Stimulated activated CD8-positive, alpha-beta memory T cell treated with anti-CD3 and anti-CD28 coated beads, Interleukin-2, amount 100 ng/mL, for 1 hour (primary cell): ENCODE measurements around the gene IFITM5.
"Not testable (repeated sequence)": the region's sequence is repeated elsewhere in the genome, so short reads cannot be mapped to it uniquely, and the experiment has no call there.

Experiments used
- DNase-seq, 2 donors: peaks; one replicate each; pipeline ENCODE4 v3.0.0-alpha.2; 2020; ENCODE audit warnings: low read depth in 2 of 2

IFITM5 gene

DNA sequence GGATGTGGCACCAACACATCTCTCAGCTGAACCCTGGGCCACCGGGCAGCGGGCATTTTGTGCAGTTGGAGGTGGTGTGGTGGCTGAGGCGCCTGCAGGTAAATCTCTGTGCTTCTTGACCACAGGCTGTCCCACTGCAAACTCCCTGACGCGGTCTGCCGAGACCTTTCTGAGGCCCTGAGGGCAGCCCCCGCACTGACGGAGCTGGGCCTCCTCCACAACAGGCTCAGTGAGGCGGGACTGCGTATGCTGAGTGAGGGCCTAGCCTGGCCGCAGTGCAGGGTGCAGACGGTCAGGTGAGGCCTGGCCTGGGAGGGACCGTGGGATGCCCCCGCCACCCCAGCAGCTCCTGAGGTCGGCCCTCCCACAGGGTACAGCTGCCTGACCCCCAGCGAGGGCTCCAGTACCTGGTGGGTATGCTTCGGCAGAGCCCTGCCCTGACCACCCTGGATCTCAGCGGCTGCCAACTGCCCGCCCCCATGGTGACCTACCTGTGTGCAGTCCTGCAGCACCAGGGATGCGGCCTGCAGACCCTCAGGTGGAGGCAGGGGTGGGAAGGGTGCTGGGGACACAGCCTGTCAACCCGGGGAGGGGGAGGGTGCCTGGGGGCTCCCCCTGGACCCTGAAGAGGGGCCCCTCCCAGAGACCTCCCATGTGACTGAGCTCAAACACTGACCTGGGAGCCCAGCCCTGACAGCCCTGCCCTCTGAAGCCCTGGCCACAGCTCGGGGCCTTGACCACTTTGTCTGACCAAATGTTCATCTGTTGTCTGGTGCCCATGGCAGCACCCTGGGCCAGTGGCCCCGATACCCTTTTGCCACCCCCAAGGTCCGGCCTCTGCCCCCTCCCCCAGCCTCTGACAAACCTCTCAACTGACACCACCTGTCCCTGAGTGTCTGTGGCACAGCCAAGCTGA, 15.0 kb downstream of the IFITM5 start:
- DNase-seq = no peak

DNA sequence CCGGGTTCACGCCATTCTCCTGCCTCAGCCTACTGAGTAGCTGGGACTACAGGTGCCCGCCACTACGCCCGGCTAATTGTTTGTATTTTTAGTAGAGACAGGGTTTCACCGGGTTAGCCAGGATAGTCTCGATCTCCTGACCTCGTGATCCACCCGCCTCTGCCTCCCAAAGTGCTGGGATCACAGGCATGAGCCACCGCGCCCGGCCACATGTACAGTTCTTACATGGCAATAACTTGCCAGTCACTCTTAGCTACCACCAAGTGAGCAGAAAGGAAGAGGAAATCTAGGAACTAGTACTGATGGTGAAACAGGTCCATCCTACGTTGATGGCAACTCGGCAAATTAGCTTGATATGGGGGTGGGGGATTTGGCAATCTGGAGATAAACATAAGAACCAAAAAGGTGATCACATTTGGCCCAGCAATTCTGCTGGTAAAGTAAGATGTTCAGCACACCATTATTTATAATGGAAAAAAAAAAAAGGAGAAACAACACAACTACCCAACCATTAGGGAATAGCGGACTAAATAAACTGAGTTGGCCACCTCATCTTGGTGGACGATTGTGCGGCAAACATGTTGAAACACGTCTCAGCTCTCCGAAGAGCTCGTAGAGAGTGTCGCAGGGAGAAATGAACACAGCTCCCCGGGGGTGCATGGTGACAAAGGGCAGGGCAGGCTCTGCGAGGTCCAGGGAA, 15.8 kb downstream of the IFITM5 start:
- no peak for DNase-seq

DNA sequence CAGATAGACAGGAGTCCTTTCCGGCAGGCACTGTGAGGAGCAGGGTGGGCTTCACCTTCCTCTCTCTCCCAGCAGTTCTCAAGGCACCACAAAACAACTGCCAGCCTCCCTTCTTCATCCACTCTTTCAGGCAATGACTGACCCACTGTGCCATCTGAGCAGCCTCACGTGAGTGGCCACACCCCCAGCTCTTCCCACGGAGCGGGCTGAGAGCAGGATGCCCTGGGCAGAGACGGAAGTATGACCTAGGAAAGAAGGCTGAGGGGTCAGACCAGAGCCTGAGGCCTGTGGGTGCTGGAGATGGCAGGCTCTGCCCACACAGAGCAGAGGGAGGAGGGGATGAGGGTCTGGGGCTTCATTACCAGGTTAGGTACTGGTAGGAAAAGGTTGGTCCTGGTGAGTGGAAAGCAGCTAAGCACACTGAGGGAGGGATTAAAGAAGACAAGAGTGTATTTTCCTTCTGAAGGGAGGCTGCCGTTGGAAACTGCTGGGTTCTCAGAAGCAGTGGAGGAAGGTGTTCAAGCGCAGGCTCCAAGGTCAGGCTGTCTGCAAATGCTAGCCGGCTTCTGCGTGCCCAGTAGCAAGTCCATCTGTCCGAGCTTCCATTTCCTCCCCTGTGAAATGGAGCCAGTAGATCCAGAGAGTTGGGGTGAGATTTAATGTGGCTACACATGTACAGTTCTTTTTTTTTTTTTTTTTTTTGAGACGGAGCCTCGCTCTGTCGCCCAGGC, 16.5 kb downstream of the IFITM5 start:
- DNase-seq = no peak

DNA sequence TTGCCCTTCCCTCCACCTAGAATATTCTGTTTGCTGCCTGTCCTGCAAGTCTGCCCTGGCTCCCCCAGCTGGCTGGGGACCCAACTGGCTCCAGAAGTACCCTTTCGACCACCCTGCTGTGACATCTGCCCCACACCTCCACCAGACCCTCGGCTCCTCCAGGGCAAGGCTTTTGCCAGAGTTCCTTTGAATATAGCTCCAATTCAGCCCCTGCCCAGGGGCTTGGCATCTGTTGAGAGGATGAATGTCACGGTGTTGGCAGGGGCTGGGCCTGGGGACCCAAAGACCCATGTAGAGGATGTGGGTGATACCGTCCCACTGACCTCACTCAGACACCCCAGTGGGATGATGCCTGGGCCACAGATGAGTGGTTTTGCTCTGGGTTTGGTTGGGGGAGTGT, 17.2 kb downstream of the IFITM5 start:
- no peak for DNase-seq

DNA sequence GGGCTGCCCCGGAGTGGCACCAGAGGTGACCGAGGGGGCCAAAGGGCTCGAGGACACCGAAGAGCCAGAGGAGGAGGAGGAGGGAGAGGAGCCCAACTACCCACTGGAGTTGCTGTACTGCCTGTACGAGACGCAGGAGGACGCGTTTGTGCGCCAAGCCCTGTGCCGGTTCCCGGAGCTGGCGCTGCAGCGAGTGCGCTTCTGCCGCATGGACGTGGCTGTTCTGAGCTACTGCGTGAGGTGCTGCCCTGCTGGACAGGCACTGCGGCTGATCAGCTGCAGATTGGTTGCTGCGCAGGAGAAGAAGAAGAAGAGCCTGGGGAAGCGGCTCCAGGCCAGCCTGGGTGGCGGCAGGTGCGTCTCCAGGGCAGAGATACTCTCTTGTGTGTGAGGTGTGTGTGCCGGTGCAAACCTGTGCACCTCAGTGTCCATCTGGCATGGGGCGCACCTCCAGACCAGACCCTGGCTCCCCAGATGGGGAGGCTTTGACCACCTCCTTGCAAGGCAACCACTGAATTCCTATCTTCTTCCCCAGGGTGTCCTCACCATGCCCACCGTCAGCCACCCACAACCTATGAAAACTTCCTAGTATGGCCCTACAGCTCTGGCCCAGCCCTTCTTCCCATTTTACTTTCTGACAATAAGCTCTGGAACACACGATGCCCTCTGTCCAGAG, 17.7 kb downstream of the IFITM5 start:
- DNase-seq = no peak

DNA sequence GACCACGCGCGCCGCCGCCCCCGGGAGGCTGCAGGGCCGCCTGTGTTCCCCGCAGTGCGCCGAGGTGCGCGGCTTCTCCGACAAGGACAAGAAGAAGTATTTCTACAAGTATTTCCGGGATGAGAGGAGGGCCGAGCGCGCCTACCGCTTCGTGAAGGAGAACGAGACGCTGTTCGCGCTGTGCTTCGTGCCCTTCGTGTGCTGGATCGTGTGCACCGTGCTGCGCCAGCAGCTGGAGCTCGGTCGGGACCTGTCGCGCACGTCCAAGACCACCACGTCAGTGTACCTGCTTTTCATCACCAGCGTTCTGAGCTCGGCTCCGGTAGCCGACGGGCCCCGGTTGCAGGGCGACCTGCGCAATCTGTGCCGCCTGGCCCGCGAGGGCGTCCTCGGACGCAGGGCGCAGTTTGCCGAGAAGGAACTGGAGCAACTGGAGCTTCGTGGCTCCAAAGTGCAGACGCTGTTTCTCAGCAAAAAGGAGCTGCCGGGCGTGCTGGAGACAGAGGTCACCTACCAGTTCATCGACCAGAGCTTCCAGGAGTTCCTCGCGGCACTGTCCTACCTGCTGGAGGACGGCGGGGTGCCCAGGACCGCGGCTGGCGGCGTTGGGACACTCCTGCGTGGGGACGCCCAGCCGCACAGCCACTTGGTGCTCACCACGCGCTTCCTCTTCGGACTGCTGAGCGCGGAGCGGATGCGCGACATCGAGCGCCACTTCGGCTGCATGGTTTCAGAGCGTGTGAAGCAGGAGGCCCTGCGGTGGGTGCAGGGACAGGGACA, 18.4 kb downstream of the IFITM5 start:
- DNase-seq = no peak

DNA sequence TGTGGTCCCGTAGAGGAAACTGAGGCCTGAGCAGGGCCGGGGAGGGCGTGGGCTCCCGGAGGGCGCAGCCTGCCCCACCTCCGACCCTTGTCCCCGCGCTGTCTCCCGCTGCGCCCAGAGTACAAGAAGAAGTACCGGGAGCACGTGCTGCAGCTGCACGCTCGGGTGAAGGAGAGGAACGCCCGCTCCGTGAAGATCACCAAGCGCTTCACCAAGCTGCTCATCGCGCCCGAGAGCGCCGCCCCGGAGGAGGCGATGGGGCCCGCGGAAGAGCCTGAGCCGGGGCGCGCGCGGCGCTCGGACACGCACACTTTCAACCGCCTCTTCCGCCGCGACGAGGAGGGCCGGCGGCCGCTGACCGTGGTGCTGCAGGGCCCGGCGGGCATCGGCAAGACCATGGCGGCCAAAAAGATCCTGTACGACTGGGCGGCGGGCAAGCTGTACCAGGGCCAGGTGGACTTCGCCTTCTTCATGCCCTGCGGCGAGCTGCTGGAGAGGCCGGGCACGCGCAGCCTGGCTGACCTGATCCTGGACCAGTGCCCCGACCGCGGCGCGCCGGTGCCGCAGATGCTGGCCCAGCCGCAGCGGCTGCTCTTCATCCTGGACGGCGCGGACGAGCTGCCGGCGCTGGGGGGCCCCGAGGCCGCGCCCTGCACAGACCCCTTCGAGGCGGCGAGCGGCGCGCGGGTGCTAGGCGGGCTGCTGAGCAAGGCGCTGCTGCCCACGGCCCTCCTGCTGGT, 19.2 kb downstream of the IFITM5 start:
- DNase-seq = no peak

DNA sequence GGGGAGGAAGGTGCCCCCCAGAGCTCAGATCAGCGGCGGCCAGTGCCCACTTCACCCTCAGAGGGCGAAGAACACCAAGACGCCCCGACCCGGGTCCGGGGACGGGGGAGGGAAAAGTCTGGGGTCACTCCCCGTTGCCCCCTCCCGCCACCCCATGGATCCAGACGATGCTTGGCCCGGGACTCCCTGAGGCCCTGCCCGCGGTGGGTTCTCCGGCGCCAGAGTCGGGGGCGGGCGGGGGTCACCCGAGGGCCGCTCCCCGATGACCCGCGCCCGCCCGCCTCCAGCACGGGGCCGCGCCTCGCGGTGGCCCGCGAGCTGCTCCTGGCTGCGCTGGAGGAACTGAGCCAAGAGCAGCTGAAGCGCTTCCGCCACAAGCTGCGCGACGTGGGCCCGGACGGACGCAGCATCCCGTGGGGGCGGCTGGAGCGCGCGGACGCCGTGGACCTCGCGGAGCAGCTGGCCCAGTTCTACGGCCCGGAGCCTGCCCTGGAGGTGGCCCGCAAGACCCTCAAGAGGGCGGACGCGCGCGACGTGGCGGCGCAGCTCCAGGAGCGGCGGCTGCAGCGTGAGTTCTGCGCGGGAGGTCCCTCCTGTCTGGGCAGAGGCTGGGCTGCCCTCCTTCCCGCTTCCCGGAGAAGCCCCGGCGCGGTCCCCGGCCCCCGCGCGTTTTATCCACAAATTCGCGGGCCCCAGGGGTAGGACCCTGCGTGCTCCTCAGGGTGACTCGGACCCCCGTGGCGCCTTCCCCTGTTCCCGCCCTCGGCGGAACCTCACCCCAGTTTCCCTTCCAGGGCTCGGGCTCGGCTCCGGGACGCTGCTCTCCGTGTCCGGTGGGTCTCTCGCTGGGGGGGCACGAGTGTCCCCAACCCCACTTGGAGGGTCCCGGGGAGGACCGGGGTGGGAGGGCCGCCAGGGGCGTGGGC, 20.0 kb downstream of the IFITM5 start:
- DNase-seq = no peak

DNA sequence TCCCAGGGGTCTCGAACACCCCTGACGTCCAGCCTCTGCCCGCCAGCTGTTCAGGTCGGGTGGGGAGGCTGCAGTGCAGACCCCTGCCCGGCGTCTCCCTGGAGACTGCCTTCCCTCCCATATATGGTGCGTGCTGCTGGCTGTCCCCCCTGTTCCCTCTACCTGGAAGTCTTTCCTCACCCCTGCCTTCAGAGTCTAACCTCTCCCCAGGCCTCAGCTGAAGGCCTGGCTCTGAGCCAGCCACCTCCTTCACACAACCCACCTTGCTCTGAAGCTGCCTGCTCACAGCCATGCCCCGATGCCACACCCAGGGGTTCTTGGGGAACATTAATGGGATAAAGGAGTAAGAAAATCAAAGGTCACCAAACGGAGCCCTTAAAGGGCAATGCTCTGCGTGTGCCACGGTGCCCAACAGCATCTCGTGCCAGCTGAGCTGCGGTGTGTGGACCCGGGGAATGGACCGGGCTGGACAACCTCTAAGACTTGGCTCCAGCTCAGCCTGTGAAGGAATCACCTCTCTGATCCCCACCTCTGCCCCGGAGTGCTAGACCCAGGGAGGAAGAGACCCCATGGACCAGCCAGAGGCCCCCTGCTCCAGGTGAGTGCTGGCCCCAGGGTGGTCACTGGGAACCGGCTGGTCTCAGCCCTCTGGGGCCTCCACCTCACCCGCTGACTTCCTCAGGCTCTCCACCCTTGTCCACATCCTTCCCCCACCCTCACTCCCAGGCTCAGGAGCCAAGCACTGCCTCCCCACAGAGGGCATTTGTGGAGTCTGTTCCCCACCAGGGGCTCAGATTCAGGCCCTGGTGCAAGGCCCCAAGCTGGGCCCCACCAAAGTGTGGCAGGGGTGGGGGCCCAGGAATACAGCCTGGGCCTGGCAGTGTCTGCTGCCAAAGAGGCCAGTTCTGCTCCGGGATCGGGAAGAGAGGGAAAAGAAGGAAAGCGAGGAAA, 21.1 kb downstream of the IFITM5 start, which contains the start of gene NLRP6:
NLRP6 (plus strand) TSS at position 407 of the 951 bp plus-strand sequence; CDS start at position 570, 163 bp downstream.
- no peak for DNase-seq

DNA sequence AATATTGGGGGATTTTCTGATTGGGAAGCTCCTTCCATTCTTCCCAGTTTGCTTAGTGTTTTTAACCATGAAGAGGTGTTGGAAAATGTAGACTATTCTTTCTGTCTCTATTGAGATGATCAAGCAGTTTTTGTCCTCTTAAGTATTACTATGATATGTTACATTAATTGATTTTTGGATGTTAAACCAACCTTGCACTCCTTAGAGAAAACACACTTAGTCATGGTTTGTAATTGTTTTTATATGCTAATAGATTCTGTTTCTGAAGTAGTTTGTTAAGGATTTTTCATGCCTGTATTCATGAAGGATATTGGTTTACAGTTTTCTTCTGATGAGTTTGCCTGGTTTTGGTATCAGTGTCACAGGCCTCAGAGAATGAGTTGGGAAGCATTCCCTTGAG, 23.1 kb downstream of the IFITM5 start:
- DNase-seq = no peak

DNA sequence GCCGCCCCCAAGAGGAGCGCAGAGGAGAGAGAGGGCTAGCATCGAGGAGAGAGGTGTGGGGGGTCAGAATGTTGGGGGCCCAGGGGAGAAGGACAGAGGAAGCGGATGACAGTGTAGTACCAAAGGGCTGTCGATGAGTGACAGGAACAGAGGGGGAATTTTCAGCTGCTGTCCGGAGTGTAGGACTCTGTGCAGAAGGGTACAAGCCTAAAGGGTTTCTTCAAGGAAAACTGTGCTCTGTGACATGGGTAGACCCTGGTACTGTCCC, 26.5 kb downstream of the IFITM5 start:
- no peak for DNase-seq

DNA sequence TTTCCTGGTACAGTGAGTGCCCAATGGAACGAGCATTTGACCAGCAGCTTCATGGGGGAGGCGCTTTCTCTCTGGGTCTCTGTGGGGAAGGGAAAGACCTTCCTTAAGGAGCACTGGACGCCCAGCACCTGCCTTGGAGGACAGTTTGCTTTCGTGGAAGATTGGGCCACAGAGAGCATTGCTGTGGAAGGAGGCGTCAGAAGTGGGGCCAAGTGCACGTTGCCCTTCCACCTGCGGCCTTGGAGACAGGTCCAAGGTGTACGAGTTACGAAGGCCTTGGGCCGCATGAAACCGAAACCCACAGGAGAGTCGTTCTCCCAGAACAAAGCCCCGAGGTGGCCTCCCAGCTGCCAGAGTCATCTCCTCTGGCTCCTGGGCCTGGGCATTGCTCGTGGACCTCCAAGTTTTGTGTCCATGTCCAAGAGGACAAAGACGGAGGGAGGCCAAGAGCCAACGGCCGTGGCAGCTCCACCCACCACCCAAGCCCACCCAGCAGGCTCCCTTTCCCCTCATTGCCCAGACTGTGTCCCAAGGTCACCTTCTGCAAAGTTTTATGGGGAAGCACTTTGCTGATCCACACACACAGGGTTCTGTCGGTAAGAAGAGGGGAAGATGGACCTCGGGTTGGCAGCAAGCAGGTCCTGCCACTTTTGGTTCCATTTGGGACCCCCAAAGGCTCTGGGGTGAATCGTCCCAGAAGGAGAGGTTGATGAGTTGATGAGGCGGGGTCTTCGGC, 27.0 kb downstream of the IFITM5 start:
- DNase-seq = no peak

DNA sequence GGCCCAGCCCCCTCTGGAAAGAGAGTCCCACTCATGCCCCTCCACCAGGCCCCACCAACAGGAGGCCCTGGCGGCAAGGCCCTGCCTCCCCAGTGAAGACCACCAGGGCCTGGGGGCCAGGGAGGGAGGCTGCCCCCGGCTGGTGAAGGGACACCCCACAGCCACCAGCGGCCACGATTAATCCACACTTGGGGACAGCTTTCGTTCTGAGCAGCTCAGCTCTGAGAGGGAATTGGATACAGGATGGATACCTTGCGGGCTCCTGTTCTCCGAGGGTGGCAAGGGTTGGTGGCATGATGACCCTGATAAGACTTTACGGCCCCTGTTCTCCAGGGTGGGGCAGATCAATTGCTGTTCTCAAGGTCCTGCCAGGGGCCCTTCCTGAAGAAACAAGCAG, 28.0 kb downstream of the IFITM5 start:
- DNase-seq = no peak

DNA sequence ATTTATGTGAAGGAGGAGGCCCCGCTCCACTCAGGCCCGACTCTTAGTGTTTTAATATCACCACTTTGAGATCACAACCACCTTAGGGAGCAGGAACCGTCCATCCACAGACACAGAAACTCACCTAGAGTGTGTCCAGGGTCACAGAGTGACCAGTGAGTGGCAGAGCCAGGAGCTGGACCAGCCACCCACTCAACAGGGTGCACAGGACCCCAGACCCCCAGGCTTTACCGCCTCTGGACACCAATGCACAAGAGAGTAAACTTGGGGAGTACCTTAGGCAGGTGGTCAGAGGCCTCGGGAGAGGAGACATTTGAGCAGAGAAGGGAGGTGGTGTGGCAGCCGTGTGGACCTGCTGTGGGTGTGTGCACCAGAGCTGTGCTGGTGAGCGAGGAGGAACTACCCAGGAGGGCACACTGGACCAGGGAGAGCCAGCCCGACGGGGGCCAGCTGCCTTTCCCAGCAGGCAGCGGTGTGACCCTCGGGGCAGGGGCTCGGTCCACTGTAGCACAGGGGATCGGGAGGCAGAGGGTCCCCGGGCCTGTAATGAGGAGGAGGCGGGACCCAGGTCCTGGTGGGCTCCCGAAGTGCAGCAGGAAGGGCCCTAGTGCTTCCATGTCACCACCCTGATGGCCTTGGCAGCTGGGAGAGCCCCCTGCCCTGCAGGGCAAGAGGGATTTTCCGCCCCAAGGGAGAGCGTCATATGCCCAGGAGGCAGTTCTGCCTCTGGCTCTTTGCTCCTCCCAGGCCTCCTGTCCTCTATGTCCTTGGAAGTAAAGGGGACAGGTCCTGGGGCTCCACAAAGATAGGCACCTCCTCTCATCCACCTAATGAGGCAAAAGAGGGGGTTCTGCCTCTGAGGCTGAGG, 28.6 kb downstream of the IFITM5 start:
- no peak for DNase-seq

DNA sequence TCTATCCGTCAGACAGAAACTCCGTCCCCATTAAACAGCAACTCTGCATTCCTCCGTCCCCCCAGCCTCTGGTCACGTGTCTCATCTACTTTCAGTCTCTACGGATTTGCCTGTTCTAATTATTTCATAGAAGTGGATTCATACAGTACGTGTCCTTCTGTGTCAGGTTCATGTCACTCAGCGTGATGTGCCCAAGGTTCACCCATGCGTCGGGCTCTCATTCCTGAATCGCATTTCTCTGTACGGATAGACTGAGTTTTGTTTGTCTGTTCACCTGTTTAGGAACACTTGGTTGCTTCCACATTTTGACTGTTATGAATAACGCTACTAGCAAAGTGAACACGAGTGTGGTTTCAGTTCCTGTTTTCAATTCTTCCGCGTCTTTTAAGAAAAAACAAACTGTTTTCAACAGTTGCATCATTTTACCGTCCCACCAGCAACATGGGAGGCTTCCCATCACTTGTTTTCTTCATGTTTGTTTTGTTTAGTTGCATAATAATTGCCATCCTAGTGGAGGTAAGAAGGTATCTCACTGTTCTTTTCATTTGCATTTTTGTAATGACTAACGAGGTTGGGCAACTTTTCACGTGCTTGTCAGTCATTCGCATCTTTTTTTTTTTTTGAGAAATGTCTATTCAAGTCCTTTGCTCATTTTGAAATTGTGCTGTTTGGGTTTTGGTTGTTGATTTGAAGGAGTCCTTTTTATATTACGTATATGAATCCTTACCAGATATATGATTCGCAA, 30.0 kb downstream of the IFITM5 start:
- DNase-seq = no peak

DNA sequence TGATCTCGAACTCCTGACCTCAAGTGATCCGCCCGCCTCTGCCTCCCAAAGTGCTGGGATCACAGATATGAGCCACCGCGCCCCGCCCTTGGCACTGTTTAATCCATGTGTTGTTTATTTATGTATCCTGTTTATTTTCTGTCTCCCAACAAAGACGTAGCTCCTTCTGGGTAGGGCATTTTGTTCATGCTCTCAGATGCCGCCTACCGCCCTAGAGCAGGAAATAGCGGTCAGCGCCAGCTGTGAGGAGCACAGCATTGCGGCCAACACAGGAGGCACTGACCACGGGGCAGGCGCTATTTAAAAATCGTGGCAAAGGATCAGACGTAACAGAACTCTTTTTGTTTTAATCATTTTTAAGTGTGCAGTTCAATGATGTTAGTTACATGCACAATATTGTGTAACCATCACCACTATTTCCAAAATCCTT, 30.6 kb downstream of the IFITM5 start:
- DNase-seq = not testable (repeated sequence)
